Adipose tissue (tissue), 3 donors: ENCODE measurements around the gene TTC39C. TPM values are rescaled to one million over a fixed set of nuclear protein-coding genes. Genes with fewer than 3 reads are reported as not detected.

Experiments used
- H3K27ac ChIP-seq: one replicate; pipeline ENCODE4 v1.5.1; 2013; ENCODE audit warnings: low read depth, low read length
- WGBS, 3 donors: extraction: QIAGEN DNeasy Blood & Tissue Kit; methylation state at CpG; one replicate each; pipeline ENCODE4 v1.1.7; 2013; 5-methylcytosine and 5-hydroxymethylcytosine counted together
- polyA plus RNA-seq, 3 donors: library from polyadenylated mRNA; stranded (reverse); fragments of 200-250 nt; gene quantifications; one replicate each; pipeline ENCODE4 v1.2.3, GENCODE V29; 2013
- donor health status: healthy with polysubstance abuse.
- donor health status: Bipolar disorder and iron deficiency.
- donor health status: healthy.

Gene TTC39C
- polyA plus RNA-seq, 3 donors = 9.6 to 27.2 (median 20.7) TPM

DNA sequence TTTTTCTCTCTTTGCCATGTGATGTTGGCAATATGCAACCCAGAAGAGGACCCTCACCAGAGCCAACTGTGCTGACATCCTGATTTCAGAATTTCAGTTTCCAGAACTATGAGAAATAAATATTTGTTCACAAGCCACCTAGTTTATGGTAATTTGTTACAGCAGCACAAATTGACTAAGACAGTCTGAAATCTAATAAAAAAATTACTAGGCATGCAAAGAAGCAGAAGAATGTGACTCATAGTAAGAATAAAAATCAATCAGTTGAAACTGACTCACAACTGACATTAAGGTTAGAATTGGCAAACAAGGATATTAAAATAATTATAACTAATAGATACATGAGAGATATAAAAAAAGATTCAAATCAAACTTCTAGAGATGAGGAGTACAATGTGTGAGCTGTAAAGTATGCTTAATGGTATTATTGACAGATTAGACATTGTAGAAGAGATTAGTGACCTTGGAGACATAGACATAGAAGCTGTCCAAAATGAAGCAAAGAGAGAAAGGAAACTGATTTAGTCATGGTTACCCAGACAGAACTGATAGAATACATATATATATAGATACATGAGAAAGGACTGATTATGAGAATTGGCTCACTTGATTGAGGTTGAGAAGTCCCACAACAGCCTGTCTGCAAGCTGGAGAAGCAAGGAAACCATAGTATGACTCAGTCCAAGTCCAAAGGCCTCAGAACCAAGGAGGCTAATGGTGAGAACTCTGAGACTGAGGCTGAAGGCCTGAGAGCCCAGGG, 27.8 kb upstream of the TTC39C start:
- no peak overlapping the region for H3K27ac ChIP-seq

DNA sequence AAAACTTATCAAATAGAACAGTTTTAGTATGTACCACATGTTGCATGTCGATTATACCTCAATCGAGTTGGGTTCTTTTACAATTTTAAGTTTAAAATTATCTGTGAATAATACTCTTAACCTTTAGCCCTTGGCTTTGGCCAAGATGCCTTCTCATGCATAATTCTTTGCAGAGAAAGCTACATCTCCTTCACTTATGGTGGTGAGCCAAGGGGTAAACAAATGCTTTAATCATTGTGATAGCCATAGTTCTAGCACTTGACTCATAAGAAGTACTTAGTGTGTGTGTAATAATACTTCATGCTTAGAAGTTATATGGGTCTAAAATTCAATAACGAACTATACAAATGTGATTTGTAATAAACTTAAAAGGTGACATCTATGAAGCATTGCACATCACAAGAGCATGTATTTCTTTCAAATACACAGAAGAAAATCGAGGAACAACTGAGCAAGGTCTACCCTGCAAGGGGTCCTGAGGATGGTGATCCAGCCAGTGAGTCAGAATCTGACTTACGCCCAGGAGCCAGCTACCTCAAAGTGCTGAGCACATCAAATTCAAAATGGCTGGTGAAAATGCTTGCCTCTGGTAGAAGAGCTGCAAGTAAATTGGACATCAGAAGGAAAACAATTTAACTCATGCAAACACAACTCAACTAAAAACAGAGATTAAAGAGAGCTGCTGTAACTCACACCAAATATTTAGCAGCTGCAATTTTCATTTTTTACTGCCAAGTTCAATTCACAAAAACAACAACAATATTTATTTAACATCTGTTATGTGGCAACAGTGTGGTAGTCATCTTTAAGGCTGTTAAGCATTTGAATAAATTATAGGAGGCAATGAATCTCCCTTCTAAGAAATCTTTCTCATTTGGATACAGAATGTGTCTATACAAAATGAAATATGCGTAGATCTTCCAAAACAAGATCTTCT, 23.8 kb upstream of the TTC39C start:
- H3K27ac ChIP-seq = no peak overlapping the region
- WGBS, 3 donors = 85 to 87% (median 86%) methylated on average over 6 of the region's 6 CpGs

DNA sequence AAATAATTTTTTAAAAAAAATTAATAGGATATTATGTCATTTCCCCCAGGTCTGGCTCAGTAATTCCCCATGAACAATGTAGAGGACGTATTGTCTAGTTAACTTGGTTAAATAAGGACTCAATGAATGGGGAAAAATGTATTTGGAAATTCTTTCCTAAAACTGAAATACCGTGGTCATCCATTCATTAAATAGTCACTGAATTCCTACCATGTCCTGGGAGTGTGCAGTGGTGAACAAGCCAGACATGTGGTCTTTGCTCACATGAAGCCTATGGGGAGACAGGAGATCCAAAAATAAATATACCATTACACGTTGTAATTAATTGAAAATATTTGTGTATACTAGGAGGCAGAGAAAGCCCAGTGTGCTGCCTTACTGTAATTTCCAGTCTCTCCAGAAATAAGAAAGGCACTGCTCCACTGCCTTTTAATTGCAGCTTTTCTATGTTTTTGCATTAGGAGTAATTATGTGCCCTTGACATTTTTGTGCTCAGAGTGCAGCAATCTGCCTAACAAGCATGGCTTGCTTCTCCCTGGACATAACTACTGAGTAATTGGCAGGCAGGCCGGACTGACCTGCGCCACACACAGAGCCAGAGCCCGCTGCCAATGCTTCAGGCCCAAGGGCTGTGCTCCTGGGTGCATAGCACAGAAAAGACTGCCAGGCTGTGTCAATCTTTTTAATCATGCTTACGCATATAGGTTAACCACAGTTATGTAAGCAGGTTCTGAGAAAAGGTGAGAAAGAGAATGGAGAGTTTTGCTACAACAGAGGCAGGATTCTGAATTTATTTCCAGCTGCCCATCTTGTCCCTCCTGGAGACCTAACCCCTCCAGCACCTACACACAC, 22.2 kb upstream of the TTC39C start:
- 29 to 73% (median 63%) methylated on average over 7 of the region's 7 CpGs for WGBS, 3 donors
- no peak overlapping the region for H3K27ac ChIP-seq

DNA sequence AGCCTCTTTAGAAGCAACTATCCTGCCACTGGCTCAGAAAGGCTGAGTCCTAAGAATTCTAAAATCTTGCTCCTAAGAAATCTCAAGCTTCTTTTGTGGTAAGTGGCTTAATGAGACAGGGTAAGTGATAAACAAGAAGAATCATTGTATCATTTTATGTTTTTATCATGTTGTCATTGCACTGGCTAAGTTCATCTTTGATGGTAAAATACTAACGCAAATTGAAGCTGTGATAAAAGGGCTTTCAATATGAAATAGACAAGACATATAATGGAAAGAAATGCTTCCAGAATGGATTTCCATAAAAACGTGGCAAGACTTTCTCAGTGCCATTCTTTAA, 21.6 kb upstream of the TTC39C start:
- WGBS, 3 donors = 81 to 89% (median 81%) methylated on average over 2 of the region's 2 CpGs
- H3K27ac ChIP-seq = no peak overlapping the region

DNA sequence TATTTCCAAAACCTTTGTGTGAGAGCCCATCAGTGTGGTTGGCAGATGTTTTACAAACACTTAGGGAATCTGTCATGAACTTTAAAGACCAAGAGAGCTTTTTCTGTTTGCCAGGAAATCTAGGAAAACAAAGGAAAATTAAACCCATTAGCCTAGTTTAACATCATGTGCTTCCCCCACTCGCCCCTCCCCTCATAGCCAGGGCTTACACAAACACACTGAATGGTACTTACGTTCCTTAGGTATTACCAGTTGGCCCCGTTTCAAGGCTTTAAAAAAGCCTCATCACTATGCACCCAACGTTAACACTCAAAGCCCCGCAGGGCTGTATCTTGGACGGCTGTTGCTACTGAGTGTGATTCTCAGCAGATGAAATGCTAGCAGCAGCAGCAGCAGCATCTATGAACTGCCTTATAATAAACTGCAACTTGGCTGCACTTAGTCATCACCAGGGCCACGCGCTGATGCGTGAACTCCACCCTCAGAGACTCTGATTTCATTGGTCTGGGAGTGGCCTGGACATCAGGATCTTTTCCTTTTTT, 20.1 kb upstream of the TTC39C start:
- 31 to 32% (median 31%) methylated on average over 9 of the region's 9 CpGs for WGBS, 3 donors
- H3K27ac ChIP-seq = no peak overlapping the region

DNA sequence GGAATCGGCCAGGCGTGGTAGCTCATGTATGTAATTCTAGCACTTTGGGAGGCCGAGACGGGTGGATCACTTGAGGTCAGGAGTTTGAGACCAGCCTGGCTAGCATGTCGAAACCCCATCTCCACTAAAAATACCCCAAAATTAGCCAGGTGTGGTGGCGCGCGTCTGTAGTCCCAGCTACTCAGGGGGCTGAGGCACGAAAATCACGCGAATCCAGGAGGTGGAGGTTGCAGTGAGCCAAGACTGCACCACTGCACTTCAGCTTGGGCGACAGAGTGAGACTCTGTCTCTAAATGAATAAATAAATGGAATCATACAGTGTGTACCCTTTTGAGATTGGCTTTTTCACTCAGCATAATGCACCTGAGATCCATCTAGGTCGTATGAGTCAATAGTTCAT, 19.4 kb upstream of the TTC39C start:
- WGBS, 3 donors = 95 to 97% (median 96%) methylated on average over 13 of the region's 13 CpGs
- H3K27ac ChIP-seq = no peak overlapping the region

DNA sequence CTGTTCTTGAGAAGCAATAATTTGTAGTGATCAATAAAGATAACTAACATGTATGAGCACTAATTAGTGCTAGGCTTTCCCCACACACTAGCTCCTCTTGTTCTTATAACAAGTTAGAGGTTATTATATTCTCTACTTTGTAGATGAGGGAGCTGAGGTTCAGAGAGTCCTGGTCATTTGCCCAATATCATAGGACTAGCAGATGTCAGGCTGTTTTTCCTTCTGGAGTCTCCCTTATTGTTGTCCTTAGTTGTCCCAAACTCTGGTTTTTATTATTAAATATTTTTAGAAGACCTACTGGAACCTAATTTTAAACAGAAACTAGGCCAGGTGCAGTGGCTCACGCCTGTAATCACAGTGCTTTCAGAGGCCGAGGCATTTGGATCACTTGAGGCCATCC, 16.5 kb upstream of the TTC39C start:
- 71 to 98% (median 92%) methylated on average over 2 of the region's 2 CpGs for WGBS, 3 donors
- no peak overlapping the region for H3K27ac ChIP-seq

DNA sequence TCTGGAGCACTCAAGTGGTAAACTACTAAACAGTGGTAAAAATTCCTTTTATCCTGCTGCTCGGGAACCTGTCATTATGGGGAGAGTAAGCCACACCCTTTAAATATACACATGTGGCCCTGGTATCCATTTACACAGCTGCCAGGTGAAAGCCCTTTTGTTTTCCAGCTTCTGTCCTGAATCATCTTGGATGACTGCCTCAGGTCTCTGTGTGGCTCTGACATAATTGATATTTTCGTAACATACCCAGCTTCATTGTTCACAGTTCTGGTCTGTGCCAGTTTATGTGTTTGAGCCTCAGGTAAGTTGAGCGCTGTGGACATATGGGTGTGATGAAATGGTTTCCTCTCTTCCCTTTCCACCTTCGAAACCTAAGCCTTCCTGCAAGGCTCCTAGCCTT, 15.7 kb upstream of the TTC39C start:
- H3K27ac ChIP-seq = no peak overlapping the region
- WGBS, 3 donors = 37 to 52% (median 42%) methylated on average over 4 of the region's 4 CpGs

DNA sequence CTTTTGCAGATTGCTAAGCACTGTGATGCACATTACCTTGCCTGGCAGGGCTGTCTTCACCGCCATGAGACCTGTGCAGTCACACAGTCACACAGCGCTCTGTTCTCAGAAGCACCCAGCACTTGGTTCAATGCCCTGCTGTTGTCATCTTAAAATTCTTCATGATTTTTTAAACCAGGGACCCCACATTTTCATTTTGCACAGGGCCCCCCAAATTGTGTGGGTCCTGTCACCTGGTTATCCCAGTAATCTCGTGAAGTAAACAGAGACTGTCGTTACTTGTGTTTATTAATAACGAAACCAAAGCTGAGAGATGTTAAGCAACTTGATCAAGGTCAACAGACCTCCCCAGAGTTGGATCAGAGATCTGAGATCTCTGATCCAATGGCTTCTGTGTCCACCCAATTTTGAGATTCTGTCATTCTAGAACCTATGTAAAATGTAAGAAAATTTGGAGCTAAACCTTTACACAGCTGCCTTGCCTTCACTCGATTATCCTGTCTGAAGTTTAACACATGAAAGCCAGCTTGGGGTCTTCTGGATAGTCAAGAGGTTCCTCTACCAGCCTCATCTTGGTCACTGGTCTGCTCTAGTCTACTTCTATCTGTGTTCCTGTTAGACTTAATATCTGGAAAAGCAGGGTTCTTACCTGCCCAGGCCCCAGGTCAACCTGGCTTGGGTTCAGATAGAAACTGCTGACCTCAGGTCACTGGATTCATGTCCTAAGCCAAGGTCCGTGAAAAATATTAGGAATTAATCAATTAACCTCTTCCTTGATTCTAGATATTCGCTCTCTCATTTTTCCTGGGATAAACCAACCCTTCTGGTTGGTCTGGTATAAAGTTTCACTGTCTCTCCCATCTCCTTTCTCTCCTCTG, 13.7 kb upstream of the TTC39C start:
- no peak overlapping the region for H3K27ac ChIP-seq
- 71 to 93% (median 92%) methylated on average over 8 of the region's 8 CpGs for WGBS, 3 donors

DNA sequence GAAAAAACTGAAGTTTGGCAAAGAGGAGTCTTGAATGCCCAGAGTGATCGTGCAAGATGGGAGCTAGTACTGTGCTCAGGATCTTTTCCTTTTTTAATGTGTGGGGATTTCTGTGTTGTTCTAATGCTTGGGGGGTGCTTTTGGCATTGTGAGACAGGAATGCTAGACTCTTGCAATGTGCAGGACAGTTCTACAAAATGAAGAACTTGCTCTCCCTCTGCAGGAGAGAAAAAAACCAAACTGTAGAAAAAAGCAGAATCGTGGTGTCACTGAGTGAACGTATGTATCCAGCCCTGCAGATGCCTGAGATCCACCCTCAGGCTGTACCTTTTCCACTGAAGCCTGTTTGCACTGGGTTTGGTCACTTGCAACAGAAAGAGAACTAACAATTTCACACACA, 12.1 kb upstream of the TTC39C start:
- 61 to 71% (median 69%) methylated on average over 3 of the region's 3 CpGs for WGBS, 3 donors
- H3K27ac ChIP-seq = no peak overlapping the region

DNA sequence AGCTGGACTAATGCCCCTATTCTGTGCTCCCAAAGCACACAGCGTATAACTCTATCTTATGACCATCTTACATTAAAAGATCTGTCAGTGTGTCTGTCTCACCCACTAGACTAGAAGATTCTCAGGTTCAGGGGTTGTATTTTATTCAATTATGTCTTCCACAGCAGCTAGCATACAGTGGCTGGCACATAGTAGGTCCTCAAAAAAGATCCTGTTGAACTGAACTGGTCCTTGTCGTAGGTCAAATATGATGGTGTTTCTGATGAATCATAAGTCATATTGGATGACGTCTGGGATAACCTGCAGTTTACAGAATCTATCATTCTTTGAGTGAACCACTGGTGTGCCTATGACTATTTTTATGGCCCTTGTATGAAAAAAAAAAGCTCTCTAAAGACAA, 11.3 kb upstream of the TTC39C start:
- H3K27ac ChIP-seq = no peak overlapping the region
- 84 to 91% (median 87%) methylated on average over 3 of the region's 3 CpGs for whole genome bisulfite sequencing, 3 donors

DNA sequence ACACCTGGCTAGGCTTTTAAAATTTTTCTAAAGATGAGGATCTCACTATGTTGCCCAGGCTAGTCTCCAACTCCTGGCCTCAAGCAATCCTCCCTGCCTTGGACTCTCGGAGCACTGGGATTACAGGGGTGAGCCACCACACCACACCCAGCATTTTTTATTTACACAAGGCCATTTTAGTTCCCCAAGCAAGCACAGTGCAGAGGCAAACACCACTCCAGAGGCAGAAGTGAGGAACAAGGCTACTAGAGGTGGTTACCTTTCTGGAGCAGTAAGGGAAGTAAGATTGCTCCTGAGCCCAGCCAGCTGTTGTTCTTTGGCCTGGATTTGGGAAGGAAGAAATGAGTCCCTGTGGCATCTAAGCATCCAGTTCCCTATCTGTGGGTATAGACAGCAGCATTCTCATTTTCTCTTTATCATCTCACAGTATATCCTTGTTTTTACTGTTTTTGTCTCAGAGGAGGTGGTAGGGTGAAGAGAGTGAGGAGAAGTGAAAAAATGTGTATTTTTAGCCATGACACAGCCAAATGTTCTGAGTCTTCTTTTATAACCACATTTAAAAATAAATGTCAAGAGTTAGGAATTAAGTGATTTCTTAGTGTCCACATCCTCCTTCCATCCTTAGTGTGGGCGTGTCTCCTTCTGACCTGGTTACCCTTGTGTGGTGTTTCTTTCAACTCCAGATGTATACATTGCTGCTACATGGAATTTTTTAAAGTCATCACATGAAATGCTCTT, 10.5 kb upstream of the TTC39C start:
- H3K27ac ChIP-seq = no peak overlapping the region
- WGBS, 3 donors = 85 to 87% (median 86%) methylated on average over 2 of the region's 2 CpGs

DNA sequence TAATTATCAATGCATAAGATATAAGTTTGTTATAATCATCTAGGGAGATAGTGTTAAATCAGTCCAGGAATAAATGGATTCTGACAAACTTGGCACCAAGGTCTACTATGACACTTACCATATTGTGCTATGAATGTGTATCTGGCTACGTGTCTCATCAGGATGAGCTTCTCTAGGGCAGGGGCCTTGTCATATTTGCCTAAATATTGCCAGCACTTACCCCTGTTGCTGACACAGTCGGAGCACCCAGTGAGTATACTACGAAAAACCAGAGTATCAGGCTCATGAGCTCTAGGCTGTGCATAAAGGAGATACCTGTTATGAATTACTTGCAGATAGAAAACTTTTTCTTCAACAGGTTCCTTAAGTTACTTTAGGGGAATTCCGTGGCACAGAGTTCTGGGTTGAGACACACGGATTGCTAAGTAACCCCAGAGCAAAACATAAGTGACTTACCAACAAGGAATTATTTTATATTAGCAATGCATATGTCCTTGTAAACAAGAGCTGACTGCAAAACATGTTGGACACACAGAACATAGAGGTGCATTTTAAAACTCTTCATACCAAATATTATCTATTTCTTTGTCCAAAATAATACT, 7.7 kb upstream of the TTC39C start:
- H3K27ac ChIP-seq = no peak overlapping the region
- WGBS, 3 donors = 92 to 94% (median 94%) methylated on average over 5 of the region's 5 CpGs

DNA sequence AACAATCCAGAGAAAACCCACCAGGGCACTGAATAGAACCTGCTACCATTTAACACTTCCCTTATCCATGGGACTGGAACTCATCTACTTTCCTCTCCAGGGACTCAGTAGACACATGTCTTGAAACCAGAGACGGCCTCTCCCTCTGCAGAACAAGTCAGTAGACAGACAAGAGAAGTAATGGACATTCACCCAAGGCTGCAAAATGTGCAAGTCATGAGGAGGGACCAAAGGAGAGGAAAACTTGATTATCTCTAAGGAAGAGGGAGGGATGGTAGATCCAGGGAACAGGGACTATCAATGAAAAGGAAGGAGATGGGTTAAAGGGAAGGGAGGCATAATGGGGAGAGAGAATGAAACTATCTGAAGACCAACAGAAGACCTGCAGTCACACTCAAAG, 5.3 kb upstream of the TTC39C start:
- WGBS, 3 donors = 71 to 86% (median 73%) methylated on average over 1 of the region's 1 CpG
- H3K27ac ChIP-seq = no peak overlapping the region

DNA sequence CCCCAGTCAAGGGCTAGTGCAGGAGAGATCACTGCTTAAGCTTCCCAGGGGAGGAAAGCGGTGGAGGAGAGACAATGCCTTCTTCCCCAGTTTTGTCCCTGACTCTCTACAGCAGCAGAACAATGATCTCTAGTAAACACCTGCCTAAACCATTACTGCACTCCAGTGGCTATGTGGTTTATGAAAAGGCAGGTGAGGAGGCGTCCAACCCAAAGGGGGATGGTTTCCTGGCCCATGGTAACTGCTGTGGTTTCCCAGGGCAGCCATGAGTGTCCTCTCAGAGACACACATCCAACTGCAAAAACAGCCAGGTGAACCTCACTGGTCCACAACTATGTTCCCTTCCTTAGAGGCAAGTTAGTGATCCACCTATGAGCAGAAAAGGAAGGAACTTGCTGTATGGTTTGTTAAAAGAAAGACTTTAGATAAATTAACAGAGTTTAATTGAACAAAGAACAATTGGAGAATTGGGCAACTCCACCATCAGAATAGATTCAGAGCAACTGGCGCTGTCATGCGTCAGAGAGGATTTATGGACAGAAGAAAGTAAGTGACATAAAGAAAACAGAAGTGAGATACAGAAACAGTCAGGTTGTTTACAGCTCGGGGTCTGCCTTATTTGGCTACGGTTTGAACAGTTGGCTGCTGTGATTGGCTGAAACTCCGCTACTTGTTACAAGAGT, 4.8 kb upstream of the TTC39C start:
- WGBS, 3 donors = 74 to 78% (median 75%) methylated on average over 7 of the region's 7 CpGs
- no peak overlapping the region for H3K27ac ChIP-seq

DNA sequence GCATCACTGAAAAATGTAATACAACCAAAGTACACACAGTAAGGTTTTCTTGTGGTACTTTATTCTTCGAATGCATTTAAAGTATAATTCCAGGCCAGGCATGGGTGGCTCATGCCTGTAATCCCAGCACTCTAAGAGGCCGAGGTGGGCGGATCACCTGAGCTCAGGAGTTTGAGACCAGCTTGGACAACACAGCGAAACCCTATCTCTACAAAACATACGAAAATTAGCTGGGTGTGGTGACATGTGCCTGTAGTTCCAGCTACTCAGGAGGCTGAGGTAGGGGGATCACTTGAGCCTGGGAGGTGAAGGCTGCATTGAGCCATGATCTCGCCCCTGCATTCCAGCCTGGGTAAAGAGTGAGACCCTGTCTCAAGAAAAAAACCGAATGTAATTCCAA, 3.9 kb upstream of the TTC39C start:
- 79 to 92% (median 85%) methylated on average over 7 of the region's 7 CpGs for WGBS, 3 donors
- no peak overlapping the region for H3K27ac ChIP-seq
